ENCODE measurements around the gene LRP1.

Gene LRP1

DNA sequence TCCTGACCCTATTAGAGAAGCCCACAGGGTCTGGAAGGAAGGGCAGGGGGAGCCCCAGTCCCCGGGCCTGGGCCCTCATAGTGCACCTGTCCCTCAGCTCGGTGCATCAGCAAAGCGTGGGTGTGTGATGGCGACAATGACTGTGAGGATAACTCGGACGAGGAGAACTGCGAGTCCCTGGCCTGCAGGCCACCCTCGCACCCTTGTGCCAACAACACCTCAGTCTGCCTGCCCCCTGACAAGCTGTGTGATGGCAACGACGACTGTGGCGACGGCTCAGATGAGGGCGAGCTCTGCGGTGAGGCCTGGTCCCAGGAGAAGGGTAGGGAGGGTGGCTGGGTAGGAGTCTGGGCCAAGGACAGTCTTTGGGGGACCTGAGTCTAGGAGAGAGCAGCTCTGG is 45.4 kb downstream of the LRP1 start:
- ChIA-PET POLR2A (interaction anchor here (0.7 to 1.3 kb wide), 2 partner anchors 46 to 62 kb away, joined by 3 to 8 read pairs; partner anchors contain the start of genes LRP1 and STAT6), CTCF (interaction anchor here (0.7 to 4.2 kb wide), 8 partner anchors 9 to 87 kb away, joined by 3 to 21 read pairs (median 6); partner anchors contain the start of gene STAT6)
- no peak for DNase-seq (ENCODE audit: extremely low spot score)
- no peak for TF ChIP-seq TARDBP (IDR thresholded peaks at IDR 0.05)
- no peak for TF ChIP-seq FOXA1 (IDR thresholded peaks at IDR 0.05)
- TF ChIP-seq BHLHE40 (IDR thresholded peaks at IDR 0.05; ENCODE audit: borderline replicate concordance): no peak
- TF ChIP-seq FOXK2 (IDR thresholded peaks at IDR 0.05): no peak
- TF ChIP-seq ELF4 (IDR thresholded peaks at IDR 0.05): no peak
- no peak for TF ChIP-seq CTBP1 (IDR thresholded peaks at IDR 0.05; ENCODE audit: borderline replicate concordance)
- no peak for TF ChIP-seq FOXM1 (IDR thresholded peaks at IDR 0.05; ENCODE audit: borderline replicate concordance)
- TF ChIP-seq HDGF (IDR thresholded peaks at IDR 0.05; ENCODE audit: borderline replicate concordance): no peak
- no peak for TF ChIP-seq LEF1 (IDR thresholded peaks at IDR 0.05; ENCODE audit: borderline replicate concordance)
- TF ChIP-seq L3MBTL2 (conservative IDR thresholded peaks at IDR 0.05): no peak
- no peak for TF ChIP-seq ARNT (IDR thresholded peaks at IDR 0.05)
- TF ChIP-seq SUZ12 (IDR thresholded peaks at IDR 0.05): no peak
- TF ChIP-seq ZNF384 (IDR thresholded peaks at IDR 0.05): no peak
- TF ChIP-seq, protein P1, sequence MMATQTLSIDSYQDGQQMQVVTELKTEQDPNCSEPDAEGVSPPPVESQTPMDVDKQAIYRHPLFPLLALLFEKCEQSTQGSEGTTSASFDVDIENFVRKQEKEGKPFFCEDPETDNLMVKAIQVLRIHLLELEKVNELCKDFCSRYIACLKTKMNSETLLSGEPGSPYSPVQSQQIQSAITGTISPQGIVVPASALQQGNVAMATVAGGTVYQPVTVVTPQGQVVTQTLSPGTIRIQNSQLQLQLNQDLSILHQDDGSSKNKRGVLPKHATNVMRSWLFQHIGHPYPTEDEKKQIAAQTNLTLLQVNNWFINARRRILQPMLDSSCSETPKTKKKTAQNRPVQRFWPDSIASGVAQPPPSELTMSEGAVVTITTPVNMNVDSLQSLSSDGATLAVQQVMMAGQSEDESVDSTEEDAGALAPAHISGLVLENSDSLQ (IDR thresholded peaks at IDR 0.05): no peak
- no peak for TF ChIP-seq NFRKB (IDR thresholded peaks at IDR 0.05)
- TF ChIP-seq SP1 (IDR thresholded peaks at IDR 0.05): no peak

DNA sequence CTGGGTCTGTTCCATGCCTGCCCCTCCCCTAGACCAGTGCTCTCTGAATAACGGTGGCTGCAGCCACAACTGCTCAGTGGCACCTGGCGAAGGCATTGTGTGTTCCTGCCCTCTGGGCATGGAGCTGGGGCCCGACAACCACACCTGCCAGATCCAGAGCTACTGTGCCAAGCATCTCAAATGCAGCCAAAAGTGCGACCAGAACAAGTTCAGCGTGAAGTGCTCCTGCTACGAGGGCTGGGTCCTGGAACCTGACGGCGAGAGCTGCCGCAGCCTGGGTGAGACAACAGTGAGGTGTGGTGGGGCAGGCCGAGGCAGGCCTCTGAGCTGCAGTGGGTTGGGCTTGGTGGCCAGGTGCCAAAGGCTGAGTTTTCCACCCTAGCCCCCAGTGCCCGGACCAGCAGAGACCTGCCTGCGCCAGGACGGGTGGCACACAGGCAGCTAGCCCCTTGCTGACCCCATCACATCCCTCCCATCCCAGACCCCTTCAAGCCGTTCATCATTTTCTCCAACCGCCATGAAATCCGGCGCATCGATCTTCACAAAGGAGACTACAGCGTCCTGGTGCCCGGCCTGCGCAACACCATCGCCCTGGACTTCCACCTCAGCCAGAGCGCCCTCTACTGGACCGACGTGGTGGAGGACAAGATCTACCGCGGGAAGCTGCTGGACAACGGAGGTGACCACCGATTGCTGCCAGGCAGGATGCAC is 47.3 kb downstream of the LRP1 start:
- CTCF ChIA-PET: interaction anchor here (0.5 to 4.2 kb wide), 28 partner anchors 9 to 439 kb away, joined by 3 to 21 read pairs (median 4); partner anchors contain the start of genes LRP1 and STAT6
- DNase-seq (ENCODE audit: extremely low spot score): peak; percentile 89
- TF ChIP-seq CTBP1 (IDR thresholded peaks at IDR 0.05; ENCODE audit: borderline replicate concordance) (no peak), ELF4 (IDR thresholded peaks at IDR 0.05) (no peak), BHLHE40 (IDR thresholded peaks at IDR 0.05; ENCODE audit: borderline replicate concordance) (no peak), SP1 (IDR thresholded peaks at IDR 0.05) (no peak), SUZ12 (IDR thresholded peaks at IDR 0.05) (no peak)
- POLR2A ChIA-PET: interaction anchor here (2.9 kb wide), 1 partner anchor 47 kb away, joined by 17 read pairs; the partner anchor contains the start of gene LRP1

DNA sequence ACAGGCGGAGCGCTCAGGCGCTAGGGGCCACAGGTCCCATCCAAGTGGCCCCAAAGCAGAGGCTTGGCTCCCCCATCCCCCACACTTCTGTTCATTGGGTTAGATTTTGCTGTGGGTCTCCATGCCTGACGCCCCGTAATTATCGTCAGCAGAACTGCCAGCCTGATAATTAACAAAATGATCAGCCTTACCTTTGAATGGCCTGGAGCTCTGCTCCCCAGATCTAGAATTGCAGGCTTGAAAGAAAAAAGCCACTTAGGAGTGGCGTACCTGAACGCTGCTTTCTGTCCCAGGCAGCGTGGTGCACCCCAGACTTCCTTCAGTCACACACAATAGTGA is 47.8 kb downstream of the LRP1 start:
- POLR2A ChIA-PET: interaction anchor here (2.9 kb wide), 1 partner anchor 48 kb away, joined by 17 read pairs; the partner anchor contains the start of gene LRP1
- no peak for DNase-seq (ENCODE audit: extremely low spot score)
- CTCF ChIA-PET: interaction anchor here (0.5 to 4.2 kb wide), 24 partner anchors 8 to 171 kb away, joined by 3 to 21 read pairs (median 4); partner anchors contain the start of genes LRP1 and STAT6
- TF ChIP-seq FOXA1 (IDR thresholded peaks at IDR 0.05) (no peak), LEF1 (IDR thresholded peaks at IDR 0.05; ENCODE audit: borderline replicate concordance) (no peak), ARNT (IDR thresholded peaks at IDR 0.05) (no peak), SUZ12 (IDR thresholded peaks at IDR 0.05) (no peak)

DNA sequence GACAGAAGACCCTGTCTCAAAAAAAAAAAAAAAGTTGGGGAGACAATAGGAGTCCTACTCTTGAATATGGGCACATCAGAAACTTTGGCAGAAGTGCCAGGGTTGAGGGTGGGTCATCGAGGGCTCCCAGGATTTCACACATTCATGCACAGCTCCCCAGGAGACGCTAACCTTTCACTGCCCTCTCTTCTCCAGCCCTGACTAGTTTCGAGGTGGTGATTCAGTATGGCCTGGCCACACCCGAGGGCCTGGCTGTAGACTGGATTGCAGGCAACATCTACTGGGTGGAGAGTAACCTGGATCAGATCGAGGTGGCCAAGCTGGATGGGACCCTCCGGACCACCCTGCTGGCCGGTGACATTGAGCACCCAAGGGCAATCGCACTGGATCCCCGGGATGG is 48.6 kb downstream of the LRP1 start:
- DNase-seq (ENCODE audit: extremely low spot score): no peak
- ChIA-PET POLR2A (interaction anchor here (2.9 kb wide), 1 partner anchor 48 kb away, joined by 17 read pairs; the partner anchor contains the start of gene LRP1), CTCF (interaction anchor here (0.8 to 4.2 kb wide), 11 partner anchors 8 to 172 kb away, joined by 3 to 21 read pairs (median 4); partner anchors contain the start of gene STAT6)
- TF ChIP-seq SP1 (IDR thresholded peaks at IDR 0.05) (no peak), ARNT (IDR thresholded peaks at IDR 0.05) (no peak), ZNF384 (IDR thresholded peaks at IDR 0.05) (no peak), FOXM1 (IDR thresholded peaks at IDR 0.05; ENCODE audit: borderline replicate concordance) (no peak), LEF1 (IDR thresholded peaks at IDR 0.05; ENCODE audit: borderline replicate concordance) (no peak), L3MBTL2 (conservative IDR thresholded peaks at IDR 0.05) (no peak), SUZ12 (IDR thresholded peaks at IDR 0.05) (no peak), HDGF (IDR thresholded peaks at IDR 0.05; ENCODE audit: borderline replicate concordance) (no peak), ELF4 (IDR thresholded peaks at IDR 0.05) (no peak), NFRKB (IDR thresholded peaks at IDR 0.05) (no peak), FOXA1 (IDR thresholded peaks at IDR 0.05) (no peak), FOXK2 (IDR thresholded peaks at IDR 0.05) (no peak), BHLHE40 (IDR thresholded peaks at IDR 0.05; ENCODE audit: borderline replicate concordance) (no peak), TARDBP (IDR thresholded peaks at IDR 0.05) (no peak), CTBP1 (IDR thresholded peaks at IDR 0.05; ENCODE audit: borderline replicate concordance) (no peak)
- TF ChIP-seq, protein P1 (IDR thresholded peaks at IDR 0.05): no peak

DNA sequence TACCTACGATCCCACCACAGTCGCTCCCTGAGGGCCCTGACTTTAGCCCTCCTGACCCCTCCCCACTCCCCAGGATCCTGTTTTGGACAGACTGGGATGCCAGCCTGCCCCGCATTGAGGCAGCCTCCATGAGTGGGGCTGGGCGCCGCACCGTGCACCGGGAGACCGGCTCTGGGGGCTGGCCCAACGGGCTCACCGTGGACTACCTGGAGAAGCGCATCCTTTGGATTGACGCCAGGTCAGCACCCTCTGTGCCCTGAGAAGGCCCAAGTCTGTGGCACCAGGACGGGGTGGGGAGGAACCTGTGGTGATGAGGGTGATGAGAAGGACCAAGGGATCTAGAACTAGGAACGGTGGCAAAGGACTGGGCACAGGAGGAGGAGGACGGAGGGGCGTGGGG is 49.1 kb downstream of the LRP1 start:
- CTCF ChIA-PET: no interaction called here
- no peak for DNase-seq (ENCODE audit: extremely low spot score)
- POLR2A ChIA-PET: interaction anchor here (2.9 kb wide), 1 partner anchor 49 kb away, joined by 17 read pairs; the partner anchor contains the start of gene LRP1
- TF ChIP-seq L3MBTL2 (conservative IDR thresholded peaks at IDR 0.05): no peak
- TF ChIP-seq SUZ12 (IDR thresholded peaks at IDR 0.05): no peak
- TF ChIP-seq BHLHE40 (IDR thresholded peaks at IDR 0.05; ENCODE audit: borderline replicate concordance): no peak
- no peak for TF ChIP-seq TARDBP (IDR thresholded peaks at IDR 0.05)
- no peak for TF ChIP-seq SP1 (IDR thresholded peaks at IDR 0.05)
- no peak for TF ChIP-seq FOXK2 (IDR thresholded peaks at IDR 0.05)
- TF ChIP-seq, protein P1 (IDR thresholded peaks at IDR 0.05): no peak
- no peak for TF ChIP-seq ZNF384 (IDR thresholded peaks at IDR 0.05)
- no peak for TF ChIP-seq FOXM1 (IDR thresholded peaks at IDR 0.05; ENCODE audit: borderline replicate concordance)
- no peak for TF ChIP-seq FOXA1 (IDR thresholded peaks at IDR 0.05)
- no peak for TF ChIP-seq ELF4 (IDR thresholded peaks at IDR 0.05)

DNA sequence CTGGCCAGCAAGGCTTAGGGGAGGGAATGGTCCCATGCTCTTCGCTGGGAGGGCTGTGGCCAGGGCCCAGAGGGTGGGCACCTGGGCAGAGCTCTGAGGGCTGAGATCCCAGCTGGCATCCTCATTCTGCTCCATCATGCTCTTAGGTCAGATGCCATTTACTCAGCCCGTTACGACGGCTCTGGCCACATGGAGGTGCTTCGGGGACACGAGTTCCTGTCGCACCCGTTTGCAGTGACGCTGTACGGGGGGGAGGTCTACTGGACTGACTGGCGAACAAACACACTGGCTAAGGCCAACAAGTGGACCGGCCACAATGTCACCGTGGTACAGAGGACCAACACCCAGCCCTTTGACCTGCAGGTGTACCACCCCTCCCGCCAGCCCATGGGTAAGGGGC is 49.9 kb downstream of the LRP1 start:
- POLR2A ChIA-PET: no interaction called here
- TF ChIP-seq FOXK2 (IDR thresholded peaks at IDR 0.05): no peak
- no peak for TF ChIP-seq ELF4 (IDR thresholded peaks at IDR 0.05)
- TF ChIP-seq HDGF (IDR thresholded peaks at IDR 0.05; ENCODE audit: borderline replicate concordance): no peak
- TF ChIP-seq NFRKB (IDR thresholded peaks at IDR 0.05): no peak
- no peak for TF ChIP-seq FOXA1 (IDR thresholded peaks at IDR 0.05)
- no peak for TF ChIP-seq SP1 (IDR thresholded peaks at IDR 0.05)
- TF ChIP-seq LEF1 (IDR thresholded peaks at IDR 0.05; ENCODE audit: borderline replicate concordance): no peak
- TF ChIP-seq ARNT (IDR thresholded peaks at IDR 0.05): no peak
- TF ChIP-seq SUZ12 (IDR thresholded peaks at IDR 0.05): no peak
- TF ChIP-seq, protein P1 (IDR thresholded peaks at IDR 0.05): no peak
- TF ChIP-seq L3MBTL2 (conservative IDR thresholded peaks at IDR 0.05): no peak
- TF ChIP-seq CTBP1 (IDR thresholded peaks at IDR 0.05; ENCODE audit: borderline replicate concordance): no peak
- CTCF ChIA-PET: interaction anchor here (0.7 kb wide), 1 partner anchor 54 kb away, joined by 3 read pairs; no protein-coding TSS in a partner anchor
- no peak for DNase-seq (ENCODE audit: extremely low spot score)

Data from HEK293T (cell line).